Measurements from ENCODE around the gene TASP1.
"Not testable (repeated sequence)": the region's sequence is repeated elsewhere in the genome, so short reads cannot be mapped to it uniquely, and the experiment has no call there.

Gene TASP1

DNA sequence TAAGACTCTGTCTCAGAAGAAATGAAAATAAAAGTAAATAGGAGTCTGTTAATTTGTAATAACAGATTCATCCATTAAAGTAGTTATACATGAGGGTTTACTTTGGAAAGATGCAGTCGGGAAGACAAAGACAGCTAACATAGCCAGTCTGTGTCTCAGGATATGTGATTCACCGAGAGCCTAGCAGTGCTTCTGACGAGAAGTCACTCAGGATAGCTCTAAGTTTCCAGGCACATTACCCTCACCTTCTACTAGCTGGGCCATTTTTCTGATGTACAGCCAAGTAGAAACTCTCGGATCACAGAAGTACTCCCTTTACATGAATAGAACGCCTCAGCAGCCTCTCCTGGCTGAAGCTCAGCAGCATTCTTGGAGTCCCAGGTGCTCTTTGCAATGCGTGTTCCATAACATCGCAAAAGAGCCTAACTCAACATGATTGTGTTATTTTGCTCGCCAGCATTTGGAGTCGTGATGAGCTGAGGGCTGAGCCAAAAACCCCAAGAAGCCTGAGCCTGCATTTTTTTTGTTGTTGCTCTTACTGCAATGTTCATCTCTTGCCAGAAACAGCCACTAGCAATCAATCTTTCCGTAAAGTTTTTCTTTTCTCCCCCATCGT, 22.4 kb upstream of the TASP1 start:
- TF ChIP-seq, protein P1, sequence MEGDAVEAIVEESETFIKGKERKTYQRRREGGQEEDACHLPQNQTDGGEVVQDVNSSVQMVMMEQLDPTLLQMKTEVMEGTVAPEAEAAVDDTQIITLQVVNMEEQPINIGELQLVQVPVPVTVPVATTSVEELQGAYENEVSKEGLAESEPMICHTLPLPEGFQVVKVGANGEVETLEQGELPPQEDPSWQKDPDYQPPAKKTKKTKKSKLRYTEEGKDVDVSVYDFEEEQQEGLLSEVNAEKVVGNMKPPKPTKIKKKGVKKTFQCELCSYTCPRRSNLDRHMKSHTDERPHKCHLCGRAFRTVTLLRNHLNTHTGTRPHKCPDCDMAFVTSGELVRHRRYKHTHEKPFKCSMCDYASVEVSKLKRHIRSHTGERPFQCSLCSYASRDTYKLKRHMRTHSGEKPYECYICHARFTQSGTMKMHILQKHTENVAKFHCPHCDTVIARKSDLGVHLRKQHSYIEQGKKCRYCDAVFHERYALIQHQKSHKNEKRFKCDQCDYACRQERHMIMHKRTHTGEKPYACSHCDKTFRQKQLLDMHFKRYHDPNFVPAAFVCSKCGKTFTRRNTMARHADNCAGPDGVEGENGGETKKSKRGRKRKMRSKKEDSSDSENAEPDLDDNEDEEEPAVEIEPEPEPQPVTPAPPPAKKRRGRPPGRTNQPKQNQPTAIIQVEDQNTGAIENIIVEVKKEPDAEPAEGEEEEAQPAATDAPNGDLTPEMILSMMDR (IDR thresholded peaks at IDR 0.05; ENCODE audit: extremely low read depth, missing control alignments) = no peak
- DNase-seq (ENCODE audit: low spot score) = no peak

DNA sequence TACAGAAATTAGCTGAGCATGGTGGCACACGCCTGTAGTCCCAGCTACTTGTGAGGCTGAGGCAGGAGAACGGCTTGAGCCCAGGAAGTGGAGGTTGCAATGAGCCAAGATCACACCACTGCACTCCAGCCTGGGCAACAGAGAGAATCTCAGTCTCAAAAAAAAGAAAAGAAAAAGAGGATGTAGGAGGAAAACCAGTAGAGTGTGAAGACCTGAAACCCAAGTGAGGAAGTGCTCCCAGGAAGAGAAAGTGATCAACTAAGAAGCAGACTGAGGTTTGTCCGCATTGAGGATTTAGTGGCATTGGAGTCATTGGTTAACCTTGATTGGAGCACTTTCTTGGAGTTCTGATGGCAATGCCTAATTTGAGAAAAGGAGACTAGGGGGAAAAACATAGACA, 20.6 kb upstream of the TASP1 start:
- TF ChIP-seq, protein P1 (IDR thresholded peaks at IDR 0.05; ENCODE audit: extremely low read depth, missing control alignments) = no peak
- peak; percentile 45 for DNase-seq (ENCODE audit: low spot score)

DNA sequence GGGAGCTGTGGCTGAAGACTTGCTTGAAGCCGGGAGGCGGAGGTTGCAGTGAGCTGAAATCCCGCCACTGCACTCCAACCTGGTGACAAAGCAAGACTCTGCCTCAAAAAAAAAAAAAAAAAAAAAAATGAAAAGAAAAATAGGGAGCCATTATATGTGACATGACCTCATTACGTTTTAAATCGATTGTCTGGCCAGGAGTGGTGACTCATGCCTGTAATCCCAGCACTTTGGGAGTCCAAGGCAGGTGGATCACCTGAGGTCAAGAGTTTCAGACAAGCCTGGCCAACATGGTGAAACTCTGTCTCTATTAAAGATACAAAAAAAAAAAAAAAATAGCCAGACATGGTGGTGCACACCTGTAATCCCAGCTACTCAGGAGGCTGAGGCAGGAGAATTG, 19.3 kb upstream of the TASP1 start:
- not testable (repeated sequence) for DNase-seq (ENCODE audit: low spot score)

GRCh38 chr20:13656721-13657368, 18.1 kb upstream of the TASP1 start:
- TF ChIP-seq, protein P1 (IDR thresholded peaks at IDR 0.05; ENCODE audit: extremely low read depth, missing control alignments) = no peak
- DNase-seq (ENCODE audit: low spot score) = no peak

DNA sequence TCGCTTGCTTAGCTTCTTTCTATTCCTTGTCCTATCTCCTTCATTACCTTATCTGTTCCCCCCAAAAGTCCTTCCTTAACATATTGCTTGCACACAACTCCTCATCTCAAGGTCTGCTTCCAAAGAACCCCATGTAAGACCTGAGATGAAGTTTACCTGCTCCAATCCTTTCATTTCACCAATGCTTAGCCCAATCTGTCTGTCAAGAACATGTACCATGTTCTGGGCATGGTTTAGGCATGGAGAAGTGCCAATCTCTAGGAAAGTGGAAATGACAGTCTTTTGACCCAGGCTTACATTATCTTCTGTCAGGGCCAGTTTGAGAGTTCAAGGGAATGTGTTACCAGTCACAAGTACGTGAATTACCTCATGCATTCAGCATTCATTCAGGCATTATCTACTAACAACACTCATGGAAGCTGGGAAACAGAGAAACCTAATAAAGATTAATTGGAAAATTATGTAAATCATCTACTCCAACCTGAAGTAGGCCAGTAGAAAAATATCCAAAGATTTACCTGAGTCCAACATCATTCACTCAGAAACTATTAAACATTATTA, 15.8 kb upstream of the TASP1 start:
- TF ChIP-seq, protein P1 (IDR thresholded peaks at IDR 0.05; ENCODE audit: extremely low read depth, missing control alignments) = no peak
- no peak for DNase-seq (ENCODE audit: low spot score)

GRCh38 chr20:13650474-13650873, 11.7 kb upstream of the TASP1 start:
- TF ChIP-seq, protein P1 (IDR thresholded peaks at IDR 0.05; ENCODE audit: extremely low read depth, missing control alignments) = no peak

DNA sequence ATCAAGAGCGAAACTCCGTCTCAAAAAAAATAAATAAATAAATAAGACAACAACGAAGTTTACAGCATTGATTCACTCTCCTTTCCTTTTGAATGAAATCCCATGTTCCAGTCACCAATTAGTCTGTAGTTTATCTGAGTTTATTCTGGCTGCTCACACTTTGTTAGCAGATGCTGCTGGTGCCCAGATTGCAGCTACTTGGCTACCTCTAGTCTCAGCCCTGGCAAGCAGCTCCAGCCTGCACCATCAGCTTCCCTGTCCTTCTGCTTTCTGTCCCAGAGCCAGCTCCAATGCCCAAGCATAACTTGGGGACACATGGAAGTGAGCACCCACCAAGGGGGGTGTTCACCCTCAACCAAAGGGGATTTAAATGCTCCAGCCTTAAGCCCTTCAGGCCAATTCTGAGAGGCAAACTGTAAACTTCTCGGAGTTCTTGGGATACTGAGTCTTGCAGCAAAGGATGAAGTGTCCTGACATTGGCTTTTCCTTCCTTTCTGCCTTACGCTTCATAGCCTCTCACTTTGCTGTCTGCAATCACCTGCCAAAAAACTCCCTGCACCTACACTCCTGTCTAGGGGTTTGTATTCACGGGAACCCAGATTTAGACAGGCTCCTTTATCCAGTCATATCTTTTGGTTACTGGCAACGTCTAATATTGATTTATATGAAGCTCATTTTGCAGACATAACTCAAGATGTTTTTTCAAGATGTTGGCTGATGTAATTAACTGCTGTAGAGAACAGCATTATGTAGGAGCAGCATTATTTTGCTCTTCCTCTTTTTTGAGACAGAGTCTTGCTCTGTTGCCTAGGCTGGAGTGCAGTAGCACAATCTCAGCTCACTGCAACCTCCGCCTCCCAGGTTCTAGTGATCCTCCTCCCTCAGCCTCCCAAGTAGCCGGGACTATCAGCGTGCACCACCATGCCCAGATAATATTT, 9.8 kb upstream of the TASP1 start:
- DNase-seq (ENCODE audit: low spot score) = no peak
- TF ChIP-seq, protein P1 (IDR thresholded peaks at IDR 0.05; ENCODE audit: extremely low read depth, missing control alignments) = no peak

More at GRCh38 chr20:13650474-13650873, 11.7 kb upstream of the TASP1 start:
- no peak for DNase-seq (ENCODE audit: low spot score)

All from GM20000 (cell line).